Measurements from ENCODE around the gene CRTC1. TPM values are rescaled to one million over a fixed set of nuclear protein-coding genes. Genes with fewer than 3 reads are reported as not detected.
A peak's percentile ranks its signal among the peaks of the same experiment; 100 is the strongest.
"Not testable (repeated sequence)": the region's sequence is repeated elsewhere in the genome, so short reads cannot be mapped to it uniquely, and the experiment has no call there.

Gene CRTC1
- total and polyA plus RNA-seq, 10 donors: 3.1 to 15.7 (median 8.2) TPM

DNA sequence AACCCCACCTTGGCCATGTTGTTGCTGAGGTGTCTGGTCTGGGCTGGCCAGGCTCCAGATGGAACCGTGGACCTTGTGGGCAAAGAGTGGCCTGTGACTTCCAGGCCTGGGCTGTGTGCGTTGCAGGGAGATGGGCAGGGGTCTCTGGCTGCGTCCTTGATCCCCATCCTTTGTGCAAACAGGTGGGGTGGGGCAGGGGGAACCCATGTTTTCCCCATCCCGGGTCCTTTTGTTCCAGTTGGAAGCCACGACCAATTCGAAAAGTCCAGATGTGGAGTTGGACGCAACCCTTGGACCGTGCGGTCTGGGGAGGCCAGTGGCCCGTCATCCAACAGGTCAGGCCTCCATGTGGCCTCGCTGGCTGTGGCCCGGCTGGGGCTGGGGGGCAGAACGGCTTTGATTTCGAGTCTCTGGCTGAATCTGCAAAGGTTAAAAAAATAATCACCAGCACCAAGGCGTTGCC is 120.7 kb downstream of the CRTC1 start:
- no peak for DNase-seq
- Histone ChIP-seq H3K4me3 (no peak overlapping the region), H3K36me3 (no peaks in the 10 kb centered on the region), H3K27me3 (replicated peaks in 1 of 7) (peaks cover 0 to 42% (median 3%) of the 10 kb centered on the region in 7 donors), H3K27ac (no peak overlapping the region), H3K9me3 (no peaks in the 10 kb centered on the region), H3K4me1 (peaks cover 0 to 5% (median under 1%) of the 10 kb centered on the region in 6 donors)
- no peak for TF ChIP-seq POLR2A (IDR thresholded peaks at IDR 0.05)
- TF ChIP-seq POLR2AphosphoS5 (IDR thresholded peaks at IDR 0.05): no peak
- TF ChIP-seq, protein P1, sequence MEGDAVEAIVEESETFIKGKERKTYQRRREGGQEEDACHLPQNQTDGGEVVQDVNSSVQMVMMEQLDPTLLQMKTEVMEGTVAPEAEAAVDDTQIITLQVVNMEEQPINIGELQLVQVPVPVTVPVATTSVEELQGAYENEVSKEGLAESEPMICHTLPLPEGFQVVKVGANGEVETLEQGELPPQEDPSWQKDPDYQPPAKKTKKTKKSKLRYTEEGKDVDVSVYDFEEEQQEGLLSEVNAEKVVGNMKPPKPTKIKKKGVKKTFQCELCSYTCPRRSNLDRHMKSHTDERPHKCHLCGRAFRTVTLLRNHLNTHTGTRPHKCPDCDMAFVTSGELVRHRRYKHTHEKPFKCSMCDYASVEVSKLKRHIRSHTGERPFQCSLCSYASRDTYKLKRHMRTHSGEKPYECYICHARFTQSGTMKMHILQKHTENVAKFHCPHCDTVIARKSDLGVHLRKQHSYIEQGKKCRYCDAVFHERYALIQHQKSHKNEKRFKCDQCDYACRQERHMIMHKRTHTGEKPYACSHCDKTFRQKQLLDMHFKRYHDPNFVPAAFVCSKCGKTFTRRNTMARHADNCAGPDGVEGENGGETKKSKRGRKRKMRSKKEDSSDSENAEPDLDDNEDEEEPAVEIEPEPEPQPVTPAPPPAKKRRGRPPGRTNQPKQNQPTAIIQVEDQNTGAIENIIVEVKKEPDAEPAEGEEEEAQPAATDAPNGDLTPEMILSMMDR (IDR thresholded peaks at IDR 0.05 in 8 of 11, conservative IDR thresholded peaks at IDR 0.05 in 3 of 11): no peak
- 90 to 94% (median 91%) methylated on average over 10 to 15 of the region's 15 CpGs for WGBS, 5 donors
- intact Hi-C loops (cut with DNase I; ENCODE audit: low total_unique reads): no loop called here

DNA sequence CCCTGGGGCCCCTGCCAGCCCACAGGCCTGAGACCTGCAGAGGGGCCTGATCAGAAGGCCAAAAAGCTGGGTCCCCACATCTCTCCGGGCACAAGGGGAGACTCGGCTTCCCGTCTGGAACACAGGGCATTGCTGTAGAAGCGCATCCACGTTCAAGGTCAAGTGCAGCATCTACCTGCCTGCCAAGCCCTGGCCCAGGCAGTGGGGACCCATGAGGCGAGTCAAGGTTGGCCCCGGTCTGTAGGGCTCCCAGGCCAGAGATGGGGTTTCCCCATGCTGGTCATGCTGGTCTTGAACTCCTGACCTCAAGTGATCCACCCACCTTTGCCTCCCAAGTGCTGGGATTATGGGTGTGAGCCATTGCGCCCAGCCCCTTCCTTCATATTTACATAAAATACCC is 121.2 kb downstream of the CRTC1 start:
- 82 to 93% (median 87%) methylated on average over 7 to 8 of the region's 8 CpGs for WGBS, 5 donors
- Histone ChIP-seq H3K4me3 (no peak overlapping the region), H3K36me3 (no peaks in the 10 kb centered on the region), H3K9me3 (no peaks in the 10 kb centered on the region), H3K27me3 (replicated peaks in 1 of 7) (peaks cover 0 to 41% (median 3%) of the 10 kb centered on the region in 7 donors), H3K4me1 (peaks cover 0 to 8% (median 3%) of the 10 kb centered on the region in 6 donors), H3K27ac (no peak overlapping the region)
- DNase-seq: no peak
- intact Hi-C loops (cut with DNase I; ENCODE audit: low total_unique reads): no loop called here
- TF ChIP-seq POLR2A (IDR thresholded peaks at IDR 0.05) (no peak), POLR2AphosphoS5 (IDR thresholded peaks at IDR 0.05) (no peak)
- TF ChIP-seq, protein P1 (IDR thresholded peaks at IDR 0.05 in 8 of 11, conservative IDR thresholded peaks at IDR 0.05 in 3 of 11): no peak

DNA sequence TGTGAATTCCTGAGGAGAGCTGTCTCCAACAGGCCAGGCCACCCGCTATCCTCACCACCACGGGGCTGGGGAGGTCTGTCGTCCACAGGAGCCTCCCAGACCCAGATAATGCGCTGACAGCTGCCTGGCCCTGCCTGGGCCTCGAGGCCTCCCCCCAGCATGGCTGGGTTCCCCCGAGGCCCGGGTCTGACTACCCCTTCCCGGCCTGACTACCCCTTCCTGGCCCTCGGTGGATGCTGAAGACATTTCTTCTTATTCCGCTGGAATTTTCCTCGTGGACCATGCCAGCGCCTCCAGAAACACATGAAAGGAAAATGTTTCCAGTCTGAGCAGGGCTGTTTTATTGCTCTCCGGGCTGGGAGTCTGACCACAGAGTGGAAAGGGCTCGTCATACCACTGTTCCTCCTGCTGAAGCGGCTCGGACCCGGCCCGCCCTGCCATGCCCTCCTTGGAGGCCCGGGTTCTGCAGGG is 124.4 kb downstream of the CRTC1 start:
- Histone ChIP-seq H3K4me3 (no peak overlapping the region), H3K4me1 (peaks cover 0 to 10% (median 4%) of the 10 kb centered on the region in 6 donors), H3K9me3 (no peaks in the 10 kb centered on the region), H3K36me3 (no peaks in the 10 kb centered on the region), H3K27ac (no peak overlapping the region), H3K27me3 (replicated peaks in 1 of 7) (peaks cover 0 to 22% (median 3%) of the 10 kb centered on the region in 7 donors)
- WGBS, 5 donors: 79 to 88% (median 83%) methylated on average over 19 of the region's 19 CpGs
- DNase-seq: no peak
- TF ChIP-seq POLR2AphosphoS5 (IDR thresholded peaks at IDR 0.05) (no peak), POLR2A (IDR thresholded peaks at IDR 0.05) (no peak)
- TF ChIP-seq, protein P1 (IDR thresholded peaks at IDR 0.05 in 8 of 11, conservative IDR thresholded peaks at IDR 0.05 in 3 of 11): no peak
- intact Hi-C loops (cut with DNase I; ENCODE audit: low total_unique reads): no loop called here

DNA sequence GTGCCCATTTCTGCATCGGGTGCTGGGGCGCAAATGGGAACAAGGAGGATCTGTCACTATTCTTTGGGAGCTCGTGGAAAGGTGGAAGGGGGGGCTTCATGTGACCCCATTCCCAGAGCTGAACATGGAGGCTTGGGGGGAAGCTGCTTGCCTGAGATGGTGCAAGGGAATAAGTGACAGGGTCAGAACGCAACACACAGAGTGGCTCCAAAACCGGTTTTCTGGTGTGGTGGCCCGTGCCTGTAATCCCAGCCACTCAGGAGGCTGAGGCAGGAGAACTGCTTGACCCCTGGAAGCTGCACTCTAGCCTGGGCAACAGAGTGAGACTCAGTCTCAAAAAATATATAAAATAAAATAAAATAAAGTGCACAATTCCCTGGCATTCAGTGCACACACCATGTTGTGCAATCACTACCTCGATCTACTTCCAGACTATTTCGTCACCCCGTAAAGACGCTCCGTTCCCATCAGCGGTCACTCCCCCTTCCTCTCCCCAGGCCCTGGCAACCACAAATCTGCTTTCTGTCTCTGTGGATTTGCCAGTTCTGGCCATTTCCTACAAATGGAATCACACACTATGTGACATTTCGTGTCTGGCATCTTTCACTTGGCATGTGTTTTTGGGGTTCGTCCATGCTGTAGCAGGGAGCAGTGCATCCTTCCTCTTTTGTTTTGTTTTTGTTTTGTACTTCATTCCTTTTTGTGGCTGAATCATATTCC is 125.8 kb downstream of the CRTC1 start:
- Histone ChIP-seq H3K4me3 (no peak overlapping the region), H3K4me1 (peaks cover 0 to 10% (median 4%) of the 10 kb centered on the region in 6 donors), H3K27me3 (replicated peaks in 1 of 7) (peaks cover 0 to 22% (median under 1%) of the 10 kb centered on the region in 7 donors), H3K36me3 (no peaks in the 10 kb centered on the region), H3K9me3 (no peaks in the 10 kb centered on the region), H3K27ac (no peak overlapping the region)
- TF ChIP-seq, protein P1 (IDR thresholded peaks at IDR 0.05 in 8 of 11, conservative IDR thresholded peaks at IDR 0.05 in 3 of 11): no peak
- TF ChIP-seq POLR2AphosphoS5 (IDR thresholded peaks at IDR 0.05): peak in 1 of 3 donors; percentile 30
- intact Hi-C loops (cut with DNase I; ENCODE audit: low total_unique reads): no loop called here
- 38 to 47% (median 42%) methylated on average over 14 of the region's 14 CpGs for WGBS, 5 donors
- no peak for DNase-seq

DNA sequence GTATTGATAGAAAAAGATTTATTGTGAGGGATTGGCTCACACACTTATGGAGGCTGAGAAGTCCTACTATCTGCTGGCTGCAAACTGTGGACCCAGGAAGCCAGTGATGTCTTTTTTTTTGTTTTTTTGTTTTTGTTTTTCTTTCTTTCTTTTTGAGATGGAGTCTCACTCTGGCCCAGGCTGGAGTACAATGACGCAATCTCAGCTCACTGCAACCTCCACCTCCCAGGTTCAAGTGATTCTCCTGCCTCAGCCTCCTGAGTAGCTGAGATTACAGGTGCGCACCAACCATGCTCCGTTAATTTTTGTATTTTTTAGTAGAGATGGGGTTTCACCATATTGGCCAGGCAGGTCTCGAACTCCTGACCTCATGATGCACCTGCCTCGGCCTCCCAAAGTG is 128.2 kb downstream of the CRTC1 start:
- H3K9me3 ChIP-seq; H3K36me3 ChIP-seq; intact Hi-C loops (cut with DNase I; ENCODE audit: low total_unique reads); DNase-seq; H3K4me3 ChIP-seq; H3K4me1 ChIP-seq; H3K27ac ChIP-seq: not testable (repeated sequence)
- WGBS, 5 donors: 87 to 95% (median 93%) methylated on average over 5 of the region's 5 CpGs
- H3K27me3 ChIP-seq (replicated peaks in 1 of 7): peaks cover 0 to 19% (median 0%) of the 10 kb centered on the region in 7 donors
